ENCODE data around the gene ELOB. TPM values are rescaled to one million over a fixed set of nuclear protein-coding genes. Genes with fewer than 3 reads are reported as not detected.

ELOB gene
- total and polyA plus RNA-seq, 2 of the 8 experiments (the other 6 are each of a cell fraction or from before 2014, with no cell fraction given): 237 to 1,357 TPM

GRCh38 chr16:2767140-2767731, 9.8 kb downstream of the ELOB start:
- no peak overlapping the region for H3K23ac ChIP-seq (ENCODE audit: insufficient read length)
- H3K79me1 ChIP-seq (ENCODE audit: low read depth, low read length): peaks cover 7% of the 10 kb centered on the region
- H3K79me2 ChIP-seq (ENCODE audit: control insufficient read depth in 1 of 2, insufficient read depth in 2 of 2, low read length in 2 of 2): peaks cover 4 to 65% of the 10 kb centered on the region in 2 experiments; a peak in 3 of 4 replicates
- H3K18ac ChIP-seq (ENCODE audit: extremely low read depth, low read length): no peak overlapping the region
- no peaks in the 10 kb centered on the region for H3K23me2 ChIP-seq (ENCODE audit: low read depth, low read length)
- 0 out of 2 replicates have a peak overlapping the region, but pooled peaks have one; percentile 12 for H3K27ac ChIP-seq (ENCODE audit: low read depth, low read length)
- H2AFZ ChIP-seq (ENCODE audit: low read length): no peak overlapping the region
- WGBS, 2 experiments (ENCODE audit: extremely low coverage in 1 of 2, insufficient coverage in 1 of 2, insufficient read length in 1 of 2, insufficient replicate concordance in 2 of 2, low coverage in 1 of 2, low lambda C conversion rate in 2 of 2, missing lambda C conversion rate in 1 of 2): 96% methylated on average over 19 of the region's 19 CpGs; no CpG with 5 or more reads in 1 of the 2 experiments
- H2BK12ac ChIP-seq (ENCODE audit: low read depth, low read length): no peak overlapping the region
- no peak overlapping the region for H3K4ac ChIP-seq (replicated peaks; ENCODE audit: insufficient read length, low read depth, low read length)
- H4K5ac ChIP-seq (ENCODE audit: insufficient read length, low read depth, low read length): no peak overlapping the region
- no peak overlapping the region for H3K14ac ChIP-seq (ENCODE audit: insufficient read length)
- H2BK20ac ChIP-seq (ENCODE audit: low read length): no peak overlapping the region
- H4K91ac ChIP-seq (replicated peaks; ENCODE audit: insufficient read length, low read length): no peak overlapping the region
- H3K27me3 ChIP-seq (replicated peaks in 1 of 4; ENCODE audit: control insufficient read depth in 3 of 4, extremely low read depth in 1 of 4, insufficient read depth in 3 of 4, low read length in 3 of 4): no peaks in the 10 kb centered on the region
- H2BK15ac ChIP-seq (ENCODE audit: low read length): no peak overlapping the region
- peaks cover 2 to 18% of the 10 kb centered on the region in 2 experiments; a peak in 3 of 4 replicates for H3K9me3 ChIP-seq (ENCODE audit: insufficient read depth in 2 of 2, low read depth in 1 of 2, low read length in 1 of 2)
- ChIA-PET POLR2A (ENCODE audit: partially characterized antibody) (interaction anchor here (0.6 to 6.9 kb wide), 13 partner anchors 9 to 285 kb away, joined by 3 to 140 read pairs (median 4); partner anchors contain the start of genes ELOB and SRRM2), CTCF (ENCODE audit: partially characterized antibody) (interaction anchor here (0.5 kb wide), 1 partner anchor 215 kb away, joined by 4 read pairs; no protein-coding TSS in a partner anchor)
- DNase-seq (ENCODE audit: low read depth in 1 of 2, low spot score in 2 of 2) (no peak), FAIRE-seq (no peak)
- H2BK120ac ChIP-seq (replicated peaks; ENCODE audit: low read depth, low read length): no peak overlapping the region
- peaks cover 75 to 97% (median 92%) of the 10 kb centered on the region in 4 experiments for H3K36me3 ChIP-seq (ENCODE audit: control insufficient read depth in 2 of 4, insufficient read depth in 4 of 4, low read length in 3 of 4)
- peaks cover 25 to 41% of the 10 kb centered on the region in 2 experiments for H4K20me1 ChIP-seq (replicated peaks in 1 of 2; ENCODE audit: control insufficient read depth in 1 of 2, insufficient read depth in 2 of 2, low read length in 2 of 2)
- no peak overlapping the region for H2AK5ac ChIP-seq (ENCODE audit: low read depth, low read length)
- no peak overlapping the region for H3K9ac ChIP-seq (replicated peaks in 1 of 4; ENCODE audit: extremely low read depth in 1 of 4, low read depth in 3 of 4, low read length in 3 of 4)
- no peak overlapping the region for H4K8ac ChIP-seq (ENCODE audit: extremely low read depth, insufficient read depth, low read length)
- H3K4me3 ChIP-seq (ENCODE audit: extremely low read depth in 1 of 4, insufficient read depth in 2 of 4, low read depth in 3 of 4, low read length in 4 of 4): no peak overlapping the region
- H3K56ac ChIP-seq (replicated peaks; ENCODE audit: insufficient read length, low read depth, low read length): no peak overlapping the region
- peaks cover 0 to 3% (median under 1%) of the 10 kb centered on the region in 4 experiments; a peak in 3 of 7 replicates for H3K4me1 ChIP-seq (replicated peaks in 1 of 4; ENCODE audit: control insufficient read depth in 3 of 4, insufficient read depth in 4 of 4, low read length in 3 of 4)
- H2BK5ac ChIP-seq (ENCODE audit: low read depth, low read length): peak overlapping the region; percentile 68; the same call in 1 of the 2 replicates
- no peak overlapping the region for H3K4me2 ChIP-seq (ENCODE audit: insufficient read depth in 1 of 2, low read depth in 2 of 2, low read length in 2 of 2)
- TF ChIP-seq POLR2AphosphoS5 (IDR thresholded peaks at IDR 0.05; ENCODE audit: low read depth, low read length) (peak; percentile 8; the same call in 1 of the 2 replicates), GTF2F1 (IDR thresholded peaks at IDR 0.05; ENCODE audit: borderline replicate concordance, low read depth, low read length) (no peak)
